H9 (cell line): ENCODE results near the gene RSPH9. TPM values are rescaled to one million over a fixed set of nuclear protein-coding genes. Genes with fewer than 3 reads are reported as not detected.
"Not testable (repeated sequence)": the region's sequence is repeated elsewhere in the genome, so short reads cannot be mapped to it uniquely, and the experiment has no call there.

Source experiments
- DNase-seq: peaks from one replicate; pipeline ENCODE4 v3.0.0-alpha.2; 2017
- H2AFZ ChIP-seq: one replicate; pipeline ENCODE4 v1.6.1; 2013; ENCODE audit warnings: mild to moderate bottlenecking, low read length, control low read depth, moderate library complexity
- H2AK5ac ChIP-seq: 2 replicates; pipeline ENCODE4 v1.6.1; 2013; ENCODE audit warnings: low read length, control low read depth, mixed read lengths; ENCODE audit not compliant: insufficient read length
- H2BK120ac ChIP-seq: one replicate; pipeline ENCODE4 v1.6.1; 2013; ENCODE audit warnings: low read depth, mild to moderate bottlenecking, low read length, control low read depth, inconsistent platforms; ENCODE audit not compliant: poor library complexity, severe bottlenecking
- H2BK12ac ChIP-seq: 2 replicates; pipeline ENCODE4 v1.6.1; 2013; ENCODE audit warnings: low read length, control low read depth, mixed read lengths, low read depth; ENCODE audit not compliant: insufficient read length
- H2BK15ac ChIP-seq: 2 replicates; pipeline ENCODE4 v1.6.1; 2013; ENCODE audit warnings: low read depth, low read length, control low read depth
- H2BK20ac ChIP-seq: one replicate; pipeline ENCODE4 v1.6.1; 2013; ENCODE audit warnings: low read depth, mild to moderate bottlenecking, low read length, control low read depth, inconsistent platforms; ENCODE audit not compliant: poor library complexity, severe bottlenecking
- H2BK5ac ChIP-seq: 2 replicates; pipeline ENCODE4 v1.6.1; 2013; ENCODE audit warnings: low read length, control low read depth, mixed read lengths; ENCODE audit not compliant: insufficient read length
- H3K14ac ChIP-seq: 2 replicates; pipeline ENCODE4 v1.6.1; 2013; ENCODE audit warnings: low read length, control low read depth; ENCODE audit not compliant: insufficient read depth
- H3K18ac ChIP-seq: 2 replicates; pipeline ENCODE4 v1.6.1; 2013; ENCODE audit warnings: low read depth, mild to moderate bottlenecking, mixed read lengths, low read length, control low read depth; ENCODE audit not compliant: insufficient read length
- H3K23ac ChIP-seq: 2 replicates; pipeline ENCODE4 v1.6.1; 2013; ENCODE audit warnings: low read length, control low read depth, mixed read lengths, low read depth; ENCODE audit not compliant: insufficient read length
- H3K23me2 ChIP-seq: 2 replicates; pipeline ENCODE4 v1.6.1; 2013; ENCODE audit warnings: low read depth, mild to moderate bottlenecking, mixed read lengths, low read length, control low read depth; ENCODE audit not compliant: insufficient read length, poor library complexity, severe bottlenecking
- H3K27ac ChIP-seq: 2 replicates; pipeline ENCODE4 v1.5.1; 2013; ENCODE audit warnings: low read length, control low read depth, mixed read lengths, low read depth; ENCODE audit not compliant: insufficient read length
- H3K27me3 ChIP-seq: 2 replicates; pipeline ENCODE4 v1.6.1; 2013; ENCODE audit warnings: low read length, control low read depth, inconsistent platforms; ENCODE audit not compliant: insufficient read depth
- H3K4ac ChIP-seq: 2 replicates; pipeline ENCODE4 v1.6.1; 2013; ENCODE audit warnings: low read depth, mild to moderate bottlenecking, control low read depth, inconsistent platforms, low read length, moderate library complexity
- H3K4me1 ChIP-seq: 2 replicates; pipeline ENCODE4 v1.6.1; 2013; ENCODE audit warnings: low read length, control low read depth, inconsistent platforms; ENCODE audit not compliant: insufficient read depth
- H3K4me2 ChIP-seq: 2 replicates; pipeline ENCODE4 v1.6.1; 2013; ENCODE audit warnings: low read length, control low read depth, mixed read lengths; ENCODE audit not compliant: insufficient read length, insufficient read depth
- H3K56ac ChIP-seq: 2 replicates; pipeline ENCODE4 v1.6.1; 2013; ENCODE audit warnings: low read depth, mild to moderate bottlenecking, mixed read lengths, low read length, control low read depth; ENCODE audit not compliant: insufficient read length
- H3K79me1 ChIP-seq: 2 replicates; pipeline ENCODE4 v1.6.1; 2013; ENCODE audit warnings: low read depth, mild to moderate bottlenecking, moderate library complexity, low read length, control low read depth, inconsistent platforms; ENCODE audit not compliant: insufficient read depth, poor library complexity, severe bottlenecking
- H3K79me2 ChIP-seq: 2 replicates; pipeline ENCODE4 v1.6.1; 2013; ENCODE audit warnings: low read length, control low read depth, inconsistent platforms; ENCODE audit not compliant: insufficient read depth
- H3K9ac ChIP-seq: 2 replicates; pipeline ENCODE4 v1.6.1; 2013; ENCODE audit warnings: low read length, control low read depth, mixed read lengths; ENCODE audit not compliant: insufficient read length; ENCODE audit errors: extremely low read depth
- H3K9me3 ChIP-seq: one replicate; pipeline ENCODE4 v1.6.1; 2013; ENCODE audit warnings: low read depth, low read length, inconsistent platforms; ENCODE audit not compliant: control insufficient read depth
- H3T11ph ChIP-seq: one replicate; pipeline ENCODE4 v1.6.1; 2013; ENCODE audit warnings: mild to moderate bottlenecking, low read length, control low read depth, inconsistent platforms
- H4K20me1 ChIP-seq: one replicate; pipeline ENCODE4 v1.6.1; 2013; ENCODE audit not compliant: control insufficient read depth, insufficient read length, insufficient read depth
- H4K5ac ChIP-seq: 2 replicates; pipeline ENCODE4 v1.6.1; 2013; ENCODE audit warnings: low read depth, mild to moderate bottlenecking, mixed read lengths, low read length, control low read depth; ENCODE audit not compliant: insufficient read length
- H4K8ac ChIP-seq: replicated peaks from 2 replicates; pipeline ENCODE4 v1.6.1; 2013; ENCODE audit warnings: low read length, control low read depth, mixed read lengths, low read depth; ENCODE audit not compliant: insufficient read length
- H4K91ac ChIP-seq: 2 replicates; pipeline ENCODE4 v1.6.1; 2013; ENCODE audit warnings: low read depth, mild to moderate bottlenecking, moderate library complexity, mixed read lengths, low read length, control low read depth; ENCODE audit not compliant: insufficient read length
- H3K27ac Mint-ChIP-seq, 3 experiments: 2 replicates in 2 of 3; 3 replicates in 1 of 3; pipeline ENCODE4 v1.8.0; 2020 to 2021; ENCODE audit warnings: mixed read lengths in 3 of 3, mild to moderate bottlenecking in 1 of 3, moderate library complexity in 1 of 3
- H3K27me3 Mint-ChIP-seq: 2 replicates; pipeline ENCODE4 v1.8.0; 2021; ENCODE audit warnings: low read depth, mild to moderate bottlenecking, moderate library complexity, mixed read lengths
- H3K36me3 Mint-ChIP-seq, 3 experiments: 2 replicates in 2 of 3; 3 replicates in 1 of 3; pipeline ENCODE4 v1.8.0; 2020 to 2021; ENCODE audit warnings: low read depth in 3 of 3, mixed read lengths in 3 of 3; ENCODE audit not compliant: insufficient read depth in 1 of 3
- H3K4me1 Mint-ChIP-seq, 2 experiments: 2 replicates each; pipeline ENCODE4 v1.8.0; 2020; ENCODE audit warnings: mixed read lengths in 2 of 2
- H3K4me3 Mint-ChIP-seq, 2 experiments: 2 replicates in 1 of 2; 3 replicates in 1 of 2; pipeline ENCODE4 v1.8.0; 2020 to 2021; ENCODE audit warnings: mild to moderate bottlenecking in 2 of 2, mixed read lengths in 2 of 2, moderate library complexity in 1 of 2
- H3K9me3 Mint-ChIP-seq, 2 experiments: 2 replicates in 1 of 2; 3 replicates in 1 of 2; pipeline ENCODE4 v1.8.0; 2020; ENCODE audit warnings: mild to moderate bottlenecking in 2 of 2, mixed read lengths in 2 of 2, moderate library complexity in 1 of 2
- CTCF ChIP-seq: fragments of 200-600 bp; sonication (generic); conservative IDR thresholded peaks from 3 replicates; pipeline ENCODE4 v1.8.0; 2021; ENCODE audit warnings: antibody characterized with exemption, mild to moderate bottlenecking
- WGBS: extraction: QIAGEN DNeasy Blood & Tissue Kit; methylation state at CpG from one replicate; pipeline ENCODE4 v1.1.7; 2013; ENCODE audit warnings: missing lambda C conversion rate, low lambda C conversion rate, mixed read lengths; ENCODE audit not compliant: insufficient read length; ENCODE audit errors: extremely low coverage; 5-methylcytosine and 5-hydroxymethylcytosine counted together
- total RNA-seq: library from RNA; stranded (reverse); gene quantifications from 2 replicates; pipeline ENCODE4 v1.2.1, GENCODE V29; 2021

The RSPH9 gene
- total RNA-seq, 1 experiment from 2014 or later: 0.39 TPM

DNA sequence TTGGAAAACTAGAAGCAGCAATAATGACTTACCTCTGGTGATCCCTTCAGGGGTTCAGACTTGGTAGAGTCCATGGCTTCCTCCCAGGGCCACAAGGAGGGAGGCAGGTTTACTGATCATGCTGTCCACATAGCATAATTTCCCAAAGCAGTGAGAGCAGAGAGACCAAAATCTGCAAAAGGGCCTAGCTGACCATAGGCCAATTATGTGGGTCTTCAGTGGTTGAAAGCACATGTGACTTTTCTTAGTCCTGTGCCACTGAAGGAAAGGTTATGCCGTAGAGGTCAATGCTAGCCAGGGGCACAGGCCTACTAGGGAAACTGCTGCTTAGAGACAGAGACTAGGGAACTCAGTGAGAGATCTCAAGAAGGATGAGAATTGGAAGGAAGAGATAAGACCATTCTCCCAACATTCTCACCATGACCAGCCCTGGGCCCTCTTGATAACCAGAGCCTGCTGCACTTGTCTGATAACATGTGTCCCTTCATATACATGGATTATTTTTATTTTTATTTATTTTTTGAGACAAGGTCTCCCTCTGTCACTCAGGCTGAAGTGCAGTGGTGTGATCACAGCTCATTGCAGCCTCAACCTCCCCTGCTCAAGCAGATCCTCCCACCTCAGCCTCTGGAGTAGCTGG is 13.7 kb upstream of the RSPH9 start:
- H3K4ac ChIP-seq: no peak overlapping the region

DNA sequence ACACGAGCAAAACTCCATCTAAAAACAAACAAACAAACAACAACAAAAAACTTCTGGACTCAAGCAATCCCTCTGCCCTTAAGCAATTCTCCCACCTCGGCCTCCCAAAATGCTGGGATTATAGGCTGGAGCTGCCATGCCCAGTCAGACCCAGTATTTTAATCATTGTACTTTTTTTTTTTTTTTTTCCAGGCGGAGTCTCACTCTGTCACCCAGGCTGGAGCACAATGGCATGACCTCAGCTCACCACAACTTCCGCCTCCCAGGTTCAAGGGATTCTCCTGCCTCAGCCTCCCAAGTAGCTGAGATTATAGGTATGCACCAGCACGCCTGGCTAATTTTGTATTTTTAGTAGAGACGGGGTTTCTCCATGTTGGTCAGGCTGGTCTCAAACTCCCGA is 11.8 kb upstream of the RSPH9 start:
- not testable (repeated sequence) for H2BK5ac ChIP-seq, H2BK20ac ChIP-seq, H3K14ac ChIP-seq, H4K20me1 ChIP-seq, H3K79me1 ChIP-seq, H2AFZ ChIP-seq, H3T11ph ChIP-seq, H3K27ac Mint-ChIP-seq, H3K79me2 ChIP-seq, H3K9me3 Mint-ChIP-seq, DNase-seq, H2BK15ac ChIP-seq, H3K4me3 Mint-ChIP-seq, H3K56ac ChIP-seq, H3K4me2 ChIP-seq, H3K9me3 ChIP-seq, H3K27me3 ChIP-seq, H3K9ac ChIP-seq, H4K91ac ChIP-seq, H3K18ac ChIP-seq, H3K4me1 ChIP-seq, H2AK5ac ChIP-seq, H3K23ac ChIP-seq, H4K8ac ChIP-seq, H3K4ac ChIP-seq, H2BK120ac ChIP-seq, H3K27ac ChIP-seq, H4K5ac ChIP-seq, H2BK12ac ChIP-seq, H3K27me3 Mint-ChIP-seq
- Mint-ChIP-seq H3K36me3 (peaks cover 4 to 19% (median 17%) of the 10 kb centered on the region in 3 experiments; a peak in 5 of 7 replicates), H3K4me1 (peaks cover 24 to 25% of the 10 kb centered on the region in 2 experiments)
- no CpG with 5 or more reads among the region's 7 CpGs for WGBS
- H3K23me2 ChIP-seq: peaks cover 14% of the 10 kb centered on the region

More for the DNA sequence above, 13.7 kb upstream of the RSPH9 start:
- H3K14ac ChIP-seq: no peak overlapping the region
- Mint-ChIP-seq H3K4me1 (peaks cover 22 to 27% of the 10 kb centered on the region in 2 experiments), H3K9me3 (no peaks in the 10 kb centered on the region; a peak in 1 of 5 replicates), H3K27ac (peak overlapping the region in 2 of 3 experiments; percentile 37 to 94; a peak in 3 of 7 replicates), H3K36me3 (peaks cover 9 to 22% (median 18%) of the 10 kb centered on the region in 3 experiments; a peak in 5 of 7 replicates), H3K27me3 (no peaks in the 10 kb centered on the region), H3K4me3 (no peak overlapping the region)
- H2BK12ac ChIP-seq: no peak overlapping the region
- no peak overlapping the region for H3K23ac ChIP-seq
- H2BK20ac ChIP-seq: no peak overlapping the region
- no peak overlapping the region for H4K91ac ChIP-seq
- peaks cover 6% of the 10 kb centered on the region for H3K79me1 ChIP-seq
- TF ChIP-seq CTCF: no peak
- peaks cover 10% of the 10 kb centered on the region for H3K23me2 ChIP-seq
- no peak overlapping the region for H3K56ac ChIP-seq
- H2AK5ac ChIP-seq: no peak overlapping the region
- no peaks in the 10 kb centered on the region for H3K9me3 ChIP-seq
- H2BK15ac ChIP-seq: no peak overlapping the region
- no peak overlapping the region for H2BK120ac ChIP-seq
- no peak overlapping the region for H2AFZ ChIP-seq
- no peak overlapping the region for H4K5ac ChIP-seq
- no peak for DNase-seq
- no peak overlapping the region for H3K18ac ChIP-seq
- no peaks in the 10 kb centered on the region for H4K20me1 ChIP-seq
- H4K8ac ChIP-seq: no peak overlapping the region
- no peaks in the 10 kb centered on the region for H3K4me1 ChIP-seq
- no peak overlapping the region for H3K9ac ChIP-seq
- no peak overlapping the region for H3T11ph ChIP-seq
- peaks cover 2% of the 10 kb centered on the region; the same call in 1 of the 2 replicates for H3K79me2 ChIP-seq
- no peak overlapping the region for H3K4me2 ChIP-seq
- H3K27me3 ChIP-seq: no peaks in the 10 kb centered on the region
- no CpG with 5 or more reads among the region's 1 CpG for WGBS
- H3K27ac ChIP-seq: no peak overlapping the region
- no peak overlapping the region for H2BK5ac ChIP-seq
